HL-60 (cell line): Measurements from ENCODE around the gene SLC9B1.

ENCODE experiments used
- DNase-seq, 2 experiments: peaks; one replicate each; pipeline ENCODE4 v3.0.0-alpha.2; 2010 to 2020; ENCODE audit warnings: low read depth in 1 of 2, low spot score in 1 of 2
- H3K27ac ChIP-seq: fragments of 250-450 bp; sonication (Bioruptor Pico); replicated peaks from 2 replicates; pipeline ENCODE4 v1.5.1; 2020; ENCODE audit warnings: mild to moderate bottlenecking, moderate library complexity
- H3K27me3 ChIP-seq: fragments of 250-450 bp; sonication (Bioruptor Pico); 2 replicates; pipeline ENCODE4 v1.5.1; 2021; ENCODE audit warnings: mild to moderate bottlenecking, moderate library complexity; ENCODE audit not compliant: insufficient read depth, poor library complexity, severe bottlenecking
- H3K4me3 ChIP-seq: replicated peaks from 2 replicates; pipeline ENCODE4 v1.5.1; 2011; ENCODE audit warnings: mild to moderate bottlenecking, control low read depth, low read length; ENCODE audit not compliant: insufficient read depth
- CTCF ChIP-seq: IDR thresholded peaks from one replicate; pipeline ENCODE4 v1.5.1; 2011; ENCODE audit warnings: low read length, control low read depth, inconsistent platforms; ENCODE audit not compliant: insufficient read depth
- GABPA ChIP-seq: IDR thresholded peaks from 2 replicates; pipeline ENCODE4 v1.6.1; 2012; ENCODE audit warnings: low read depth
- POLR2AphosphoS5 ChIP-seq: IDR thresholded peaks from 2 replicates; pipeline ENCODE4 v1.6.1; 2012; ENCODE audit warnings: low read depth
- REST ChIP-seq: IDR thresholded peaks from 2 replicates; pipeline ENCODE4 v1.6.1; 2012; ENCODE audit warnings: low read depth; ENCODE audit not compliant: insufficient replicate concordance
- SPI1 ChIP-seq: IDR thresholded peaks from 2 replicates; pipeline ENCODE4 v1.6.1; 2012; ENCODE audit warnings: low read depth, mild to moderate bottlenecking, borderline replicate concordance

Gene SLC9B1

GRCh38 chr4:102862016-102862415 lies 157.5 kb downstream of the SLC9B1 start:
- Histone ChIP-seq H3K27ac (no peak overlapping the region), H3K4me3 (no peak overlapping the region), H3K27me3 (no peaks in the 10 kb centered on the region)
- no peak for TF ChIP-seq REST
- peak; percentile 89 for TF ChIP-seq SPI1
- peak; percentile 26 to 28 for DNase-seq

GRCh38 chr4:102860611-102861324 lies 158.7 kb downstream of the SLC9B1 start:
- Histone ChIP-seq H3K4me3 (no peak overlapping the region), H3K27ac (no peak overlapping the region), H3K27me3 (no peaks in the 10 kb centered on the region)
- no peak for TF ChIP-seq POLR2AphosphoS5
- TF ChIP-seq GABPA: no peak
- DNase-seq: no peak

GRCh38 chr4:102858828-102859464 lies 160.6 kb downstream of the SLC9B1 start:
- no peak overlapping the region for H3K4me3 ChIP-seq
- TF ChIP-seq POLR2AphosphoS5 (no peak), CTCF (no peak), REST (no peak), SPI1 (no peak), GABPA (no peak)
- H3K27me3 ChIP-seq: no peaks in the 10 kb centered on the region
- no peak overlapping the region for H3K27ac ChIP-seq
- no peak for DNase-seq
